HCEC 1CT (cell line): ENCODE results near the gene ARF1.

Experiments
- DNase-seq: peaks from one replicate; pipeline ENCODE4 v3.0.0-alpha.2; 2017

ARF1 gene

DNA sequence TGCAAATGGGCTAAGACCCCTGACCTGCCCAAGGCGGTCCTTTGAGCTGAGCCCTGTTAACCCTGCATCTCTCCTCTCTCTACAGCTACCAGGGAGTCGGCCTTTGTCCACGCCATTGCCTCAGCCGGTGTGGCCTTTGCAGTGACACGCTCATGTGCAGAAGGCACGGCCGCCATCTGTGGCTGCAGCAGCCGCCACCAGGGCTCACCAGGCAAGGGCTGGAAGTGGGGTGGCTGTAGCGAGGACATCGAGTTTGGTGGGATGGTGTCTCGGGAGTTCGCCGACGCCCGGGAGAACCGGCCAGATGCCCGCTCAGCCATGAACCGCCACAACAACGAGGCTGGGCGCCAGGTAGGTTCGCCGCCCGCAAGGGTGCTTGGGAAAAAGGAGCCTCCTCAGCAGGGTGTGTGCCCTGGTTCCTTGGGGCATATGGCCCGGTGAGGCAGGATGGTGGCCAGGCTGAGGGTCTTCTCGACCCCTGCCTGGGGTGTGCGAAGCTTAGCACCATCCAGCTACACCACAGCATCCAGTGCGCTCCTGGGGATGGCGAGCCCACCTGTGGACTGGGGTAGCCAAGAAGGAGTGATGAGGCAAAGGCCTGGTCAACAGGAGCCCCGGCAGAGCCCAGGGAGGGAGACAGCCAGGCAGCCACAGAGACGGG is 31.8 kb upstream of the ARF1 start:
- DNase-seq, result no peak

DNA sequence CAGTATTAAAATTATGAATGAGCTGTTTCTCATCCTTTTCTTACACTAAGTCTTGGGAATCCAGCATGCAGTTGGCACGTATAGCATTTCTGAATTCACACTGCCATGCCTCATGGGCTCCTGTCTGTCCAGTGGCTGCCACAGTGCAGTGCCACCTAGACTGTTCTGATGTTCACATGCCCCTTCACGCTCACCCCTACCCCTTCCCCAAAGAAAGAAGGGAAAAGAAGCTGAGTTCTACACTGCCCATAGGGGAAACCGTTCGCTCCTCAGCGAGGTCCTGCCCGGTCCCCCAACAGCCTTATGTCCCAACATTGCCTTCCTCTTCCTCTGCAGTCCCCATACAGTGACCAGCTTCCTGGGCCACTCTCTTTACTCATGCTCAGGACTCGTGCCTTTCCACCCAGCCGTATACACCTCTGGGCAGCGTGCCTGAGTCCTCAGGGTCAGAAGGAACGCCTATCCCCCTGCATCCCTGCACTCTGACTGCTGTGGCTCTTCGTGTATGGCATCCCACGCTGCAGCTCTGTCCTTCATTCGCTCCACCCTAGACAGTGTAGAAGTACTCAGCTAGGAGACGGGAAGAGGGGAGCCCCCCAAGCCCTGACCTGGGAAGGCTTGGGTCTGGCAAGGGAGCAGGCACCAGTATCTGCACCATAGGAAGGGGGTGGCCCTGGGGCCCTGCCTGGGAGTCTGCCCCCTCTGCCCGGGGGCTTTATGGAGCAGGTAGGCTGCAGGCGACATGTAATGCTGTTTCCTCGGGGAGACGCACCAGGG is 24.1 kb upstream of the ARF1 start:
- no peak for DNase-seq

DNA sequence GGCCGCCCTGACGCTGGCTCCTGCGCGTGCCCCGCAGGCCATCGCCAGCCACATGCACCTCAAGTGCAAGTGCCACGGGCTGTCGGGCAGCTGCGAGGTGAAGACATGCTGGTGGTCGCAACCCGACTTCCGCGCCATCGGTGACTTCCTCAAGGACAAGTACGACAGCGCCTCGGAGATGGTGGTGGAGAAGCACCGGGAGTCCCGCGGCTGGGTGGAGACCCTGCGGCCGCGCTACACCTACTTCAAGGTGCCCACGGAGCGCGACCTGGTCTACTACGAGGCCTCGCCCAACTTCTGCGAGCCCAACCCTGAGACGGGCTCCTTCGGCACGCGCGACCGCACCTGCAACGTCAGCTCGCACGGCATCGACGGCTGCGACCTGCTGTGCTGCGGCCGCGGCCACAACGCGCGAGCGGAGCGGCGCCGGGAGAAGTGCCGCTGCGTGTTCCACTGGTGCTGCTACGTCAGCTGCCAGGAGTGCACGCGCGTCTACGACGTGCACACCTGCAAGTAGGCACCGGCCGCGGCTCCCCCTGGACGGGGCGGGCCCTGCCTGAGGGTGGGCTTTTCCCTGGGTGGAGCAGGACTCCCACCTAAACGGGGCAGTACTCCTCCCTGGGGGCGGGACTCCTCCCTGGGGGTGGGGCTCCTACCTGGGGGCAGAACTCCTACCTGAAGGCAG is 23.4 kb upstream of the ARF1 start:
- DNase-seq, result no peak

DNA sequence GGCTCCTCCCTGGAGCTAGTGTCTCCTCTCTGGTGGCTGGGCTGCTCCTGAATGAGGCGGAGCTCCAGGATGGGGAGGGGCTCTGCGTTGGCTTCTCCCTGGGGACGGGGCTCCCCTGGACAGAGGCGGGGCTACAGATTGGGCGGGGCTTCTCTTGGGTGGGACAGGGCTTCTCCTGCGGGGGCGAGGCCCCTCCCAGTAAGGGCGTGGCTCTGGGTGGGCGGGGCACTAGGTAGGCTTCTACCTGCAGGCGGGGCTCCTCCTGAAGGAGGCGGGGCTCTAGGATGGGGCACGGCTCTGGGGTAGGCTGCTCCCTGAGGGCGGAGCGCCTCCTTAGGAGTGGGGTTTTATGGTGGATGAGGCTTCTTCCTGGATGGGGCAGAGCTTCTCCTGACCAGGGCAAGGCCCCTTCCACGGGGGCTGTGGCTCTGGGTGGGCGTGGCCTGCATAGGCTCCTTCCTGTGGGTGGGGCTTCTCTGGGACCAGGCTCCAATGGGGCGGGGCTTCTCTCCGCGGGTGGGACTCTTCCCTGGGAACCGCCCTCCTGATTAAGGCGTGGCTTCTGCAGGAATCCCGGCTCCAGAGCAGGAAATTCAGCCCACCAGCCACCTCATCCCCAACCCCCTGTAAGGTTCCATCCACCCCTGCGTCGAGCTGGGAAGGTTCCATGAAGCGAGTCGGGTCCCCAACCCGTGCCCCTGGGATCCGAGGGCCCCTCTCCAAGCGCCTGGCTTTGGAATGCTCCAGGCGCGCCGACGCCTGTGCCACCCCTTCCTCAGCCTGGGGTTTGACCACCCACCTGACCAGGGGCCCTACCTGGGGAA is 22.7 kb upstream of the ARF1 start:
- DNase-seq, result no peak

DNA sequence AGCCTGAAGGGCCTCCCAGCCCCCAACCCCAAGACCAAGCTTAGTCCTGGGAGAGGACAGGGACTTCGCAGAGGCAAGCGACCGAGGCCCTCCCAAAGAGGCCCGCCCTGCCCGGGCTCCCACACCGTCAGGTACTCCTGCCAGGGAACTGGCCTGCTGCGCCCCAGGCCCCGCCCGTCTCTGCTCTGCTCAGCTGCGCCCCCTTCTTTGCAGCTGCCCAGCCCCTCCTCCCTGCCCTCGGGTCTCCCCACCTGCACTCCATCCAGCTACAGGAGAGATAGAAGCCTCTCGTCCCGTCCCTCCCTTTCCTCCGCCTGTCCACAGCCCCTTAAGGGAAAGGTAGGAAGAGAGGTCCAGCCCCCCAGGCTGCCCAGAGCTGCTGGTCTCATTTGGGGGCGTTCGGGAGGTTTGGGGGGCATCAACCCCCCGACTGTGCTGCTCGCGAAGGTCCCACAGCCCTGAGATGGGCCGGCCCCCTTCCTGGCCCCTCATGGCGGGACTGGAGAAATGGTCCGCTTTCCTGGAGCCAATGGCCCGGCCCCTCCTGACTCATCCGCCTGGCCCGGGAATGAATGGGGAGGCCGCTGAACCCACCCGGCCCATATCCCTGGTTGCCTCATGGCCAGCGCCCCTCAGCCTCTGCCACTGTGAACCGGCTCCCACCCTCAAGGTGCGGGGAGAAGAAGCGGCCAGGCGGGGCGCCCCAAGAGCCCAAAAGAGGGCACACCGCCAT is 21.9 kb upstream of the ARF1 start:
- DNase-seq, result no peak

DNA sequence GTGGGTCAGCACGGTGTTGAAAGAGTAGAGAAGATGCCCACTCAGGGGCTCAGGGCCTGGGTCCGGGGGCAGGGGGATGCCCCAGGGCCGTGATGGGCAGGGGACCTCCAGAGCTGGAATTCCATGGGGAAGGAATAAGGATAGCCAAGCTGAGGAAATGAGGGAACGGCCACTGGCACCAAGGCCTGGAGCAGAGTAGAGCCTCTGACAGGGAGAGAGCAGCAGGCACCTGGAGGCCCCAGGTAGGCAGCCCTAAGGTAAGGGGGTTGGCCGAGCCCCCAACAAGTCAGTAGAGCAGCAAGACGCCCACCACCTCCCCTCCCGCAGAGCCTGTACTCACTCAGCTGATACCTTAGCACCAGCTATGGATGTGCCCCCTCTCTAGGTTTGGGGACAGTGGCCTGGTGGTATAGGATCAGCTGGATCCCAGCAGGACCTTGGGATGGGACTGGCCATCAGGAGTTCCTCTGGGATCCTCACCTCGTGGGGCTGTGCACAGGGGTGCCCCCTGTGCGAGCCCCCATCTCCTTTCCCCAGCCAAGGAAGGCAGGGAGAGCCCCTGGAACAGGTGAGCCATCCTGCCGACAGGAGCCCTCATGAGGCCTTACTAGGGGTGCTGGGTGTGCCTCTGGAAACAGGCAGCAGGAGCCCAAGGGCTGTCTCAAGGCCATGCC is 21.0 kb upstream of the ARF1 start:
- no peak for DNase-seq

DNA sequence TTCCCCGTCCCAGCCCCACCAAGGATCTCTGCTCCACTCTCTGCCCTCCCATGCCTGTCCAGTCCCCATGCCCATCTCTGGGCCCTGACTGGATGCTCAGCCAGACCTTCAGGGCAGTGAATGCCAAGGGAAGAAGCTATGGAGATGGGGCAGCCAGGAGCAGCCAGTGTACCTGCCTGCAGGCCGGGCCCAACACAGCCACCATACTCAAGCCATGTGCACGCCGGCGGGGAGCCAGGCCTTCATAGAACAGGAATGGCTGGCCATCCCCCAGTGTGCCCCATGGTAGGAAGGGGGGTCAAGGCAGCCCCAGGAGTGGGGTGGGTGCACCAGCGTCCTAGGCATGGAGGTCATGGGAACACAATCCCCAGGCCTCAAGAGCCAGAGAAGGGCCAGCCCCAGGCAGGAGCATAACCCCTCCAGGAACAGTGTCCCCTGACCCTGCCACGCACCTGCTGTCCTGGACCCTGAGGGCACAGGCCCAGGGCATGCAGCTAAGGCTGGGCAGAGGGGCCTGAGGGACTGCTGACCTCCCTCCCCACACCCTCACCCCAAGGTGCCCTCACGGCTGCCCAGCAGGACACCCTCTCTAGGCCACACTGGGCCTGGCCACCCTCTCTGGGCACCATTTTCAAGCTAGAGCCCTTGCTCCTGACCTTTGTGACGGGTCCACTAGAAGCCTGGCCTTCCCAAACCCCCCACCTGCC is 20.3 kb upstream of the ARF1 start:
- DNase-seq, result no peak

DNA sequence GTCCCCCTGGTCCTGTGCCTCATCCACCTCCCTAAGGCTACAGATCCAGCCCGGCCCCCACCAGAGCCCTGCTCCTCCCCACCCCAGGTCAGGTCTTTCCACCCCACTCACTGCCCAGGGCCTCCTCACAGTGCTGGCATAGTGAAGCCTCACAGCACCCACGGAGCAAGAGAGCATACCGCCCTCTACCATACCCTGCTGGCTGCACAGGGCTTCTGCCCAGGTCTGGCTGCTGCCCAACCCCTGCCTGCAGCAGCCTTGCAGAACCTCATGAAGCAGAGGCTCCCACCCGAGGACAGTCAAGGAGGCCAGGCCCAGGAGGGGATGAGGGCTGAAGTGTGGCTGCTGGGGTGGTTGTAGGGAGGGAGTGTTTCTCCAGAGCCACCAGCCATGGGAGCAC is 19.7 kb upstream of the ARF1 start:
- no peak for DNase-seq

DNA sequence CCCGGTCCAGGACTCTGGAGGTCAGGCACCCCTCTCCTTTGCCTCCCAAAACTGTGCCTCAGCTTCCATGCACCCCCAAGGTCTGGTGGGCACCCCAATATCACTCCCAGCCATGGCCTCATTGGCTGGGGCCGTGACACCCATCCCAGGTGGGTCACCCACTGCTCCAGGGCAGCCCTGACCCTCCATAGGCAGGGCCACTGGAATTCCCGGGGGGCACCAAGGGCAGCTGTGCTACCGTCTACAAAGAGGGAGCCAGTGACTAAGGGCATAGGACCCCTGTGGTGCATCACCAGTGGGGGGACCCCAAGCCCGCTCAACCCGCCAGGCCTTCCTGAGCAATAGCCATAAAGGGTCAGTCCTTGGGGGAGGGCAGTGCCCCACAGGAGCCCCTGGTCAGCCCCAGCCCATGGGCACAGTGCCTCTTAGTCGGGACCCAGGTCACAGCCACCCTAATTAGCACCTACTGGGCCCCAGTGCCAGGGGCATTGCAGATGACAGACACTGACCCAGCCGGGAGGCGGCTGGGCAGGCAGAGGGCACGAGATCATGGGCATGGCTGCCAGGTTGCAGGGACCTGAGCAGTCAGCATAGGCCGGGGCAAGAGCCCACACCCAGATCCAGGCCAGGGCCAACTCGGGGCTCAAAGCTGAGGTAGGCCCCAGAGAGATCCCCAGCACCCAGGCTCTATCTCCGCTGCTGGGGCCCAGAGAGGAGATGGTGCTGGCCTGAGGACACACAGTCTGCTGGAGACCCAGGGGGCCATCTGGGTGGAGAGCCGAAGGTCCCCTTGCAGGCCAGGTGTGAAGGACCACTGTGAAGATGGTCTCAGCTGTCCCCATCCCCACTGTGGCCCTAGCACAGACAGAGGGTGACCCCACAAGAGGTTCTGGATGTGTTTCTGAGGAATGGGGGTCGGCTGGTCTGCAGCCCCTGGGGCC is 19.0 kb upstream of the ARF1 start:
- DNase-seq, result no peak

DNA sequence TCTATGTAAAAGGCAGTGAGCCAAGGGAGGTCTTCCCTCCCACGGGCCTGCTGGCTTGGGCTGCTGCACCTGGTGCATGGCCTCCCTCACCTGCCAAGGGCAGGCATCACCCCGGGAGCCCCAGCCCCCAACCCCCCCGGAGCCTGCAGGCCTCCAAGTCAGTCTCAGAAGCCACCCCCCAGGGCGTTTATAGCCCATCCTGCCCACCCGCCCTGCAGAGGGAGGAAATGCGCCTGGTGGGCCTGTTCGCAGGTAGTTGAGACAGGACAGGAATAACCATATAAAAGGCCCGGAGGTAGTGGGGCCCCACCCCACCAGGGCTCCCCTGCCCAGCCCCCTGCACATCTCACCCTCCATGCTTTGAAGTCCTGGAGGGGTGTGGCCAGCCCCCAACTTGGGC is 18.2 kb upstream of the ARF1 start:
- DNase-seq, result no peak

DNA sequence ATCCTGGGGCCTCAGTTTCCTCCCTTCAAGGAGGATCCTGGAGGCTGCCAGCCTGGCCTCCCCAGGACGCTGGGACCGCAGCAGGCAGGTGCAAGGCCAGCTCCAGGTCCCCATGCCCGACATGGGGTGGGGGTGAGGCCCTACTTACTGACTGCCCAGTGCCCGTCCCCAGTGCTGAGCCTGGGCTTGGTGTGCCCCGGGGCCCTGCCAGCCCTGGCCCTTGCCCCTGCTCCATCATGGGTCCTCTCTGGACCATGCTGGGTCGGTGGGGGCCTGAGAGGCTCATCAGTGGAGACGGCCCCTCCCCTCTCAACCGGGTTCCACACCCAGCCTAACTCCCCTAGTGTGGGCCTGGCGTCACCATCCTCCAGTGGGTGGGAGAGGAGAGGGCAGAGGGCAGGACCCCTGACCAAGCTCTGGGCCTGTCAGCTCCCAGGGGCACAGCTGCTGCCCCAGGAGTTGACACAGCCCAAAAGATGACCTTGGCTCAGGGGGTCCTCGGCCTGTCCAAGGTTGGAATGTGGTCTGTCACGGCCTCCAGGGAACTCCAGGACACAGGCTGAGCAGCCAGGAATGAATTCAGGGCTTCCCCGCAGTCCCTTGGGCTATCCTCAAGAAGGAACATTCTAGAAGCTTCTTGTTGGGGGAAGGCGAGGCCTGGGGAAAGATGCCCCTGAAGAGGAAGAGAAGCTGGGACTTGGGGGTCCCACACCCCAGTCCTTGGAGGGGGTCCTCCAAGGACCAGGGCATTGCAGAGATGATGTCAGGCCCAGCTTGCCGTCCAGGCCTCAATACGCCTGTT is 17.6 kb upstream of the ARF1 start:
- no peak for DNase-seq

DNA sequence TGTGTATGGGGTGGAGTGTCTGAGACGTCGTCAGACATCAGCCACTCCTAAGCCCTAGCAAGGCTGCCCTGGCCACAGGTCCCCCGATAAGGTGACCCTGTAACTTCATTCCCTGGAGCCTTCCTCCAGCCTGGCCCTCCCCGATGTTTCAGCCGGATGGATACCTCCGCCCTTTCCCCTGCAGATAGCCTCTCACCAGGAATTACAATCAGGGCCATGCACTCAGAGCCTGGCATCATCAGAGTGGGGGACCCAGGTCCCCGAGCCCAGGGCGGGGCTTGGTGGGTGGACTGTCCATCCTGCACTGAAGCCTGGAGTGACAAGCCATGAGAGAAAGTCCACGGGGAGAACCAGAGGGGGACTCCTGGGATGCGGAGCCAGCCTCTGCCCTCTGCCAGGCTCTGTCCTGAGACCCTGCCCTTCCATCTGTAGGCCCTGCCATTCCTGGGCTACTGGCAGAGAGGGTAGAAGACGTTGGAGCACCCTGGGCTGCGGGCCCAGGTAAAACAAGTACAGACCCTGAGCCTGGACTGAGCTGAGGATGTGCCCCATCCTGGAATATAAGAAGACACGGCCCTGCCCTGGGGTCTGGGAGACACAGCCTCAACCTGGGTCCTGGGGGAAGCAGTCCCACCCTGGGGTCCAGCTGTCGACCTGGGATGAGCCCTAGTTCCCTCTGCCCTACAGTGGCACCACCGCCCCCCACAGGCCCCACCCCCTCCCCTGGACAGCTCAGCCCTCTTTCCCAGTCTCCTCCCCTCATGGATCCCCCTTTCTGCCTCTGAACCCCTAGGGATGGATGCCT is 16.8 kb upstream of the ARF1 start:
- no peak for DNase-seq

DNA sequence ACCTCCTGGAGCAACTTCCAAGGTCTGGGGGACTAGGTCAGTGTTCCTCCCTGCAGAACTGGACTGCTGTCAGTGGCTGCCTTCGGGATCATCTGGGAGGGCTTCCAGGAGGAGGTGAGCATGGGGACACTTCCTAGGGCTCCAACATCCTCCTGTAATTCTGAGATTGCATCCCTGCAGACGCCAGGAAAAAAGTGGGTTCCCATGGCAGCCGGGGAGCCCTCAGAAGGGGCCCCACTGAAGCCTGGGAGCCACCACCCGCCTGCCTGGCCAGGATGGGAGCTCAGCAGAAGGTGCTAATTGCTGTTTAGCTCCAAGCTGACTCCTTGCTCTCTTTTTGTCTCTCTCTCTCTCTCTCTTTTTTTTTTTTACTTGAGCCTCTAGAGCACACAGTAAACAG is 16.1 kb upstream of the ARF1 start:
- DNase-seq, result no peak

DNA sequence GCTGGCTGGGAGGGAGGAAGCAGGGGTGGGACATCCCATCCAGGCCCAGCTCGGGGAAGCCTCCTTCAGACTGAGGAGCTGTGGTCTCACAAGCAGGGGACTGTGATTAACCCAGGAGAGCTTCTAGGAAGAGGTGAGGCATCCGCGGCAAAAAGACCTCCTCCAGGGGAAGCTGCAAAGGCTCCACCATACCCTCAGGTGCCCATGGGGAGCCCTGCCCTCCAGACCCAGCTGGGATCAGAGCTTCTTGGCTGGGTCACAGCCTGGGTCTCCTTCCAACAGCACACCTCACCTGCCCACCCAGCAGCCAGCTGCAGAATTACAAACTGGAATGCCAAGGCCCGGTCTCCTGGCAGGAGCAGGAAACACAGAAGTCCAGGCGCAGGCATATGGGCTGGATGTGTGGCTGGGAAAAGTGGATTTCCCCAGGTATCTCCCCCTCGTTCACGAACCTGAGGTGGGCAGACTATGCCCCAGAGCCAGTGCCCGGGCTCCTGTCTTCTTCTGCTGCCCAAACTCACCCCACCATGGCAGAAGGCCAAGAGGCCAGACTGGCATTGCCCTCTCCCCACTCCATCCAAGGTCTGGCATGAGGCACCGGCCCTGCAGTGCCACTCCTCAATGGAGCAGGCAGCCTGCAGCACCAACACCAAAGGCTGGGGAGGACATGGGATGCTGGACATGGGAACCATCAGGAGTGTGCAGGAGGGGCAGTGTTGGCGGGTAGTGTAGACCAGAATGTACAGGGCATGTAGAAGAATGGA is 15.4 kb upstream of the ARF1 start:
- DNase-seq, result no peak

DNA sequence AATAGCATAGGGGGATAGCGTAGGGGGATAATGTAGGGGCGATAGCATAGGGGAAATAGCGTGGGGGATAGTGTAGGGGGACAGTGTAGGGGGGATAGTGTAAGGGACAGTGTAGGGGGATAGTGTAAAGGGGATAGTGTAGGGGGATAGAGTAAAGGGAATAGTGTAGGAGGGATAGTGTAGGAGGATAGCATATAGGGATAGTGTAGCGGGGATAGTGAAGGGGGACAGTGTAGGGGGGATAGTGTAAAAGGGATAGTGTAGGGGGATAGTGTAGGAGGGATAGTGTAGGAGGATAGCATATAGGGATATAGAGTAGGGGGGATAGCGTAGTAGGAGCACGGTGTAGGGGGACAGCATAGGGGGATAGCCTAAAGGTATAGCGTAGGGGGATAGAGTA is 14.1 kb upstream of the ARF1 start:
- DNase-seq, result no peak

DNA sequence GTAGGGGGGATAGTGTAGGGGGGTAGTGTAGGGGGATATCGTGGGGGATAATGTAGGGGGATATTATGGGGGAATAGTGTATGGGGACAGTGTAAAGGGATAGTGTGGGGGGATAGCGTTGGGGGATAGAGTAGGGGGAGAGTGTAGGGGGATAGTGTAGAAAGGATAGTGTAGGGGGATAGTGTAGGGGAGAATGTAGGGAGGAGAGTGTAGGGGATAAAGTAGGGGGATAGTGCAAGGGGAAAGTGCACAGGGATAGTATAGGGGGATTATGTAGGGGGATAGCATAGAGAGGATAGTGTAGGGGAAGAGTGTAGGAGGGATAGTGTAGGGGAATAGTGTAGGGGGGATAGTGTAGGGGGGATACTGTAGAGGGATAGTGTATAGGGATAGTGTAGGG is 12.3 kb upstream of the ARF1 start:
- DNase-seq, result no peak

DNA sequence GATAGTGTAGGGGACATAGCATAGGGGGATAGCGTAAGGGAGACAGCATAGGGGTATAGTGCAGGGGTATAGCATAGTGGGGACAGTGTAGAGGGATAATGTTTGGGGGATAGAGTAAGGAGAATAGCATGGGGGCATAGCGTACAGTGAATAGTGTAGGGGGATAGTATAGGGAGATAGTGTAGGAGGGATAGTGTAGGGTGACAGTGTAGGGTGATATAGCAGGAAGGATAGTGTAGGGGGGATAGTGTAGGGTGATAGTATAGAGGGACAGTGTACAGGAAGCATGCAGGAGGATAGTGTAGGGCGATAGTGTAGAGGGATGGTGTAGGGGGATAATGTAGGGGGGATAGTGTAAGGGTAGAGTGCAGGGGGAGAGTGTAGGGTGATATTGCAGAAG is 11.7 kb upstream of the ARF1 start:
- DNase-seq, result no peak
